ENCODE data around the gene MBOAT1. TPM values are rescaled to one million over a fixed set of nuclear protein-coding genes. Genes with fewer than 3 reads are reported as not detected.
"Not testable (repeated sequence)": the region's sequence is repeated elsewhere in the genome, so short reads cannot be mapped to it uniquely, and the experiment has no call there.

Gene MBOAT1
- polyA plus RNA-seq, 12 donors = 3.2 to 10.1 (median 4.6) TPM; not detected in 1

GRCh38 chr6:20173833-20174792 is 38.2 kb downstream of the MBOAT1 start:
- no peak for DNase-seq

GRCh38 chr6:20172842-20173456 is 39.3 kb downstream of the MBOAT1 start:
- no peak for DNase-seq

GRCh38 chr6:20170455-20171148 is 41.7 kb downstream of the MBOAT1 start:
- no peak for DNase-seq

GRCh38 chr6:20169786-20170185 is 42.5 kb downstream of the MBOAT1 start:
- no peak for DNase-seq

- DNase-seq = no peak
Measured at GRCh38 chr6:20169119-20169557, 43.1 kb downstream of the MBOAT1 start.

- no peak for DNase-seq
Measured at GRCh38 chr6:20168690-20169089, 43.6 kb downstream of the MBOAT1 start.

GRCh38 chr6:20167601-20168000 is 44.7 kb downstream of the MBOAT1 start:
- no peak for DNase-seq

- no peak for DNase-seq
Measured at GRCh38 chr6:20166210-20166609, 46.1 kb downstream of the MBOAT1 start.

- DNase-seq = no peak
Measured at GRCh38 chr6:20162515-20162914, 49.8 kb downstream of the MBOAT1 start.

- DNase-seq = no peak
Measured at GRCh38 chr6:20160541-20161283, 51.6 kb downstream of the MBOAT1 start.

GRCh38 chr6:20159781-20160540 is 52.3 kb downstream of the MBOAT1 start:
- DNase-seq = no peak

GRCh38 chr6:20159098-20159497 is 53.2 kb downstream of the MBOAT1 start:
- DNase-seq = no peak

GRCh38 chr6:20158676-20159075 is 53.6 kb downstream of the MBOAT1 start:
- DNase-seq = no peak

GRCh38 chr6:20156824-20157223 is 55.4 kb downstream of the MBOAT1 start:
- DNase-seq = no peak

- no peak for DNase-seq
Measured at GRCh38 chr6:20154753-20155152, 57.5 kb downstream of the MBOAT1 start.

- DNase-seq = no peak
Measured at GRCh38 chr6:20153194-20153593, 59.1 kb downstream of the MBOAT1 start.

GRCh38 chr6:20148433-20148832 is 63.8 kb downstream of the MBOAT1 start:
- peak; percentile 2 for DNase-seq

- no peak for DNase-seq
Measured at GRCh38 chr6:20147469-20147868, 64.8 kb downstream of the MBOAT1 start.

GRCh38 chr6:20146831-20147230 is 65.4 kb downstream of the MBOAT1 start:
- DNase-seq = not testable (repeated sequence)

- no peak for DNase-seq
Measured at GRCh38 chr6:20146291-20146690, 66.0 kb downstream of the MBOAT1 start.

- no peak for DNase-seq
Measured at GRCh38 chr6:20142866-20143265, 69.4 kb downstream of the MBOAT1 start.
